ENCODE results near the gene KCND2.

The KCND2 gene

GRCh38 chr7:120417244-120417979 is 144.4 kb downstream of the KCND2 start:
- no peak overlapping the region for H3K4me3 ChIP-seq (replicated peaks; ENCODE audit: low read depth, low read length)
- no peak for TF ChIP-seq CTCF (IDR thresholded peaks at IDR 0.05; ENCODE audit: low read length, missing control alignments)
- no peak for DNase-seq (ENCODE audit: low read depth)

- no peak for TF ChIP-seq CTCF (IDR thresholded peaks at IDR 0.05; ENCODE audit: low read length, missing control alignments)
- H3K4me3 ChIP-seq (replicated peaks; ENCODE audit: low read depth, low read length): no peak overlapping the region
- DNase-seq (ENCODE audit: low read depth): no peak
Observed at GRCh38 chr7:120421151-120421651, 148.2 kb downstream of the KCND2 start.

- no peak overlapping the region for H3K4me3 ChIP-seq (replicated peaks; ENCODE audit: low read depth, low read length)
- no peak for DNase-seq (ENCODE audit: low read depth)
- TF ChIP-seq CTCF (IDR thresholded peaks at IDR 0.05; ENCODE audit: low read length, missing control alignments): no peak
Observed at GRCh38 chr7:120431016-120431415, 158.0 kb downstream of the KCND2 start.

- no peak for DNase-seq (ENCODE audit: low read depth)
- H3K4me3 ChIP-seq (replicated peaks; ENCODE audit: low read depth, low read length): no peak overlapping the region
- TF ChIP-seq CTCF (IDR thresholded peaks at IDR 0.05; ENCODE audit: low read length, missing control alignments): no peak
Observed at GRCh38 chr7:120436487-120437060, 163.6 kb downstream of the KCND2 start.

- DNase-seq (ENCODE audit: low read depth): no peak
- H3K4me3 ChIP-seq (replicated peaks; ENCODE audit: low read depth, low read length): no peak overlapping the region
Observed at GRCh38 chr7:120441850-120442249, 168.9 kb downstream of the KCND2 start.

GRCh38 chr7:120442838-120443237 is 169.9 kb downstream of the KCND2 start:
- no peak for TF ChIP-seq CTCF (IDR thresholded peaks at IDR 0.05; ENCODE audit: low read length, missing control alignments)
- DNase-seq (ENCODE audit: low read depth): no peak
- H3K4me3 ChIP-seq (replicated peaks; ENCODE audit: low read depth, low read length): no peak overlapping the region

More at GRCh38 chr7:120441850-120442249, 168.9 kb downstream of the KCND2 start:
- TF ChIP-seq CTCF (IDR thresholded peaks at IDR 0.05; ENCODE audit: low read length, missing control alignments): no peak
